GM12892 (cell line): Measurements from ENCODE around the gene ELOVL6.

Experiments
- POLR2A ChIP-seq: IDR thresholded peaks from 2 replicates; pipeline ENCODE4 v1.6.1; 2011; ENCODE audit warnings: low read depth, low read length, control low read depth
- POLR2AphosphoS5 ChIP-seq: IDR thresholded peaks from 2 replicates; pipeline ENCODE4 v1.6.1; 2011; ENCODE audit warnings: low read depth, low read length, control low read depth
- TAF1 ChIP-seq: IDR thresholded peaks from 2 replicates; pipeline ENCODE4 v1.6.1; 2011; ENCODE audit warnings: low read depth, mild to moderate bottlenecking, control low read depth, low read length, borderline replicate concordance

DNA sequence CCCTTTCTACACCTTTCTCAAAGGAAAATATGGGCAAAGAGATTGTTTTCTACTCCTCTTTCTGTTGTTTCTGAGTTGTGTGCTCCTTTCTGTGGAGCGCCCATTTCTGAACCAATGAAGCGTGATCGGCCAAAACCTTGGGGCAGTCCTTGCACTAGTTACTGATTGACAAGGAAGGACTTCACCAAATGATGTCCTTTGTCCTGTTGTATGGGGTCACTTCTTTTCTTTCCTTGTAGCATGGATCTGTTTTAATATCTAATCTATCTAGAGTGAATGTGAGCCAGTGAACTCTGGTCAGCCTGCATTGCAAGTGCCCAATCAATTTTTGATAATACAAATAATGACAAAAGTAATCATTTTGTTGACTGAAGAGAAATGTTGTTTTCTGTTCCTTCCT is 191.2 kb downstream of the ELOVL6 start:
- no peak for TF ChIP-seq POLR2A
- no peak for TF ChIP-seq POLR2AphosphoS5
- TF ChIP-seq TAF1, result no peak
